ENCODE results near the gene PNLDC1. TPM values are rescaled to one million over a fixed set of nuclear protein-coding genes. Genes with fewer than 3 reads are reported as not detected.

PNLDC1 gene
- total and polyA plus RNA-seq, 9 of the 15 experiments (the other 6 are each of a cell fraction or from before 2014, with no cell fraction given) = 0.12 TPM; not detected in 8

DNA sequence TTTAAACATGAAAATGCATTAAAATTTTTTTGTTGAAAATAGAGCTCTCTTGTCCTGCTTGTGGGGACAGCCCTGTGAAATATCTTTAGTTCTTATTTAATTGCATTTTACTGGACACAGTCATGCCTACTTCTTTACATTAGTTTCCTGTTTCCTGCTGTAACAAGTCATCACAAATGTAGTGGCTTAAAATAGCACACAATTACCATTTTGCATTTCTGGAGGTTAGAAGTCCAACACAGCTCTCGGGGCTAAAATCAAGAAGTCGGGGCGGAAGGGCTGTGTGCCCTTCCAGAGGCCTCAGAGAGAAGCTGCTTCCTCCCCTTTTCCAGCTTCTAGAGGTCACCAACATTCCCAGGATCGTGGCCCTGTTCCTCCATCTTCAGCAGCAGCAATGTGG lies 29.4 kb downstream of the PNLDC1 start:
- 2% methylated on average over 4 of the region's 4 CpGs for WGBS (ENCODE audit: insufficient coverage, low coverage, missing lambda C conversion rate)
- no peak overlapping the region for H3K27ac ChIP-seq (ENCODE audit: extremely low read depth, low read depth, low read length)
- H3K9me1 ChIP-seq (ENCODE audit: control insufficient read depth, insufficient read depth, low read length) = no peaks in the 10 kb centered on the region
- ATAC-seq = no peak
- H3K4me2 ChIP-seq (ENCODE audit: insufficient read depth, low read length) = no peak overlapping the region
- FAIRE-seq = no peak
- no peak overlapping the region for H2AFZ ChIP-seq (ENCODE audit: low read depth, low read length)
- no peaks in the 10 kb centered on the region for H3K36me3 ChIP-seq (ENCODE audit: control insufficient read depth, insufficient read depth, low read length)
- peaks cover 0 to 6% of the 10 kb centered on the region in 2 experiments; a peak in 3 of 5 replicates for H3K4me1 ChIP-seq (replicated peaks in 1 of 2; ENCODE audit: control insufficient read depth in 2 of 2, insufficient read depth in 2 of 2, low read length in 2 of 2)
- H4K20me1 ChIP-seq (replicated peaks; ENCODE audit: control insufficient read depth, insufficient read depth, low read length) = no peaks in the 10 kb centered on the region; the same call in 1 of the 2 replicates
- TF ChIP-seq SIN3A (IDR thresholded peaks at IDR 0.05; ENCODE audit: borderline replicate concordance in 2 of 2, control insufficient read depth in 1 of 2, low read depth in 2 of 2, low read length in 2 of 2) (no peak), EHMT2 (IDR thresholded peaks at IDR 0.05) (no peak), IFI16 (CRISPR knock-in tag; IDR thresholded peaks at IDR 0.05) (no peak), ZNF3 (CRISPR knock-in tag; IDR thresholded peaks at IDR 0.05) (no peak), HDAC2 (IDR thresholded peaks at IDR 0.05) (no peak), ZNF408 (CRISPR knock-in tag; IDR thresholded peaks at IDR 0.05; ENCODE audit: low read depth) (no peak), SAP30 (IDR thresholded peaks at IDR 0.05; ENCODE audit: borderline replicate concordance, insufficient read depth, low read depth, low read length, poor library complexity, severe bottlenecking) (no peak), ZNF24 (IDR thresholded peaks at IDR 0.05) (no peak)
- no peak overlapping the region for H3K9ac ChIP-seq (ENCODE audit: insufficient read depth in 1 of 2, low read depth in 2 of 2, low read length in 2 of 2)
- H3K27me3 ChIP-seq (ENCODE audit: control insufficient read depth in 2 of 2, insufficient read depth in 2 of 2, low read length in 2 of 2) = peaks cover 55 to 68% of the 10 kb centered on the region in 2 experiments
- intact Hi-C loops (cut with micrococcal nuclease) (no loop called here), in situ Hi-C loops (cut with MboI) (no loop called here)
- H3K79me2 ChIP-seq (ENCODE audit: control insufficient read depth, insufficient read depth, low read length) = no peaks in the 10 kb centered on the region
- ChIA-PET CTCF (ENCODE audit: low intra/inter-chr PET ratio) (no interaction called here), POLR2A (interaction anchor here (0.6 kb wide), 1 partner anchor 1364 kb away, joined by 3 read pairs; no protein-coding TSS in a partner anchor)
- DNase-seq (ENCODE audit: extremely low read depth in 1 of 4, low spot score in 3 of 4) = no peak
- H3K4me3 ChIP-seq = no peak overlapping the region
- H3K9me3 ChIP-seq (replicated peaks; ENCODE audit: control insufficient read depth, insufficient read depth, low read depth, low read length) = no peaks in the 10 kb centered on the region
- no TSS peak for BruUV-seq (replicated peaks)
